BLaER1 (cell line): ENCODE measurements around the gene SNAPC4.

Experiments used
- H3K27ac ChIP-seq: shearing (Covaris generic); formaldehyde crosslinking; 2 replicates; pipeline ENCODE4 v1.8.1; 2022
- H3K27me3 ChIP-seq: shearing (Covaris generic); formaldehyde crosslinking; 2 replicates; pipeline ENCODE4 v1.8.1; 2022
- H3K36me3 ChIP-seq: shearing (Covaris generic); formaldehyde crosslinking; 2 replicates; pipeline ENCODE4 v1.8.1; 2022
- H3K4me1 ChIP-seq: shearing (Covaris generic); formaldehyde crosslinking; 2 replicates; pipeline ENCODE4 v1.8.1; 2022
- H3K4me2 ChIP-seq: shearing (Covaris generic); formaldehyde crosslinking; 2 replicates; pipeline ENCODE4 v1.8.1; 2022
- H3K4me3 ChIP-seq: shearing (Covaris generic); formaldehyde crosslinking; 2 replicates; pipeline ENCODE4 v1.8.1; 2022
- H3K9ac ChIP-seq: shearing (Covaris generic); formaldehyde crosslinking; 2 replicates; pipeline ENCODE4 v1.8.1; 2022
- H3K9me3 ChIP-seq: shearing (Covaris generic); formaldehyde crosslinking; 2 replicates; pipeline ENCODE4 v1.8.1; 2022
- H4K20me1 ChIP-seq: shearing (Covaris generic); formaldehyde crosslinking; 2 replicates; pipeline ENCODE4 v1.8.1; 2022
- Cebpa-rat ChIP-seq: shearing (Covaris generic); IDR thresholded peaks from 2 replicates; pipeline ENCODE4 v1.8.1; 2022

SNAPC4 gene

DNA sequence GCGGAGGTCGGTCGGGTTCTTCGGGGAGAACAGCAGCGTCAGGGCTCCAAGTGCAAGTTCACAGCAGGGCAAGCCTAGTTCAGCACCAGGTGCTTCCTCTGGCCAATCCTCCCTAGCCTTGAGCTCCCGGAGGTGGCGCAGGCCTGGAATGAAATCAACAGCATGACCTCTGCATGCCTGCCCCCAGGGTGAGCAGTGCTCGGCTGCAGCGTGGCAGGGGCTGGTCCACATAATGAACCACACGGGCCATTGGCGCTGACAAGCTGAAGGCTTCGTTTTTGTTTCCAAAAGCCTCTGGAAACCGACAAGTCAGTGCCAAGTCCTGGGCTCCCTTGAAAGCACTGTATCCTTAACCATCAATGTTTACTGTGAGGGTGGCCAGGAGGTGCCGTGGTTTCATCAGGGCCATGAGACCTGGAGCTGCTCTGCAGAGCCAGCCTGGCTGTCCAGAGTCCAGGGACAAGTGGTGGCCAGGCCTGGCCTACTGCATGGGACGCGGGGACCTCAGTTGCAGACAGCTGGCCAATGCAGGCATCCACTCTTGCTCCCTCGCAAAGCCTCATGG is 41.8 kb upstream of the SNAPC4 start:
- no peak for TF ChIP-seq Cebpa-rat
- Histone ChIP-seq H3K27ac (peak overlapping the region; percentile 76), H3K27me3 (no peaks in the 10 kb centered on the region), H3K4me3 (0 out of 2 replicates have a peak overlapping the region, but pooled peaks have one; percentile 21), H3K36me3 (peaks cover 46% of the 10 kb centered on the region), H3K4me1 (peaks cover 79% of the 10 kb centered on the region), H3K9ac (peak overlapping the region; percentile 95; the same call in 1 of the 2 replicates), H3K9me3 (no peaks in the 10 kb centered on the region), H3K4me2 (peak overlapping the region; percentile 96), H4K20me1 (peaks cover 91% of the 10 kb centered on the region)

DNA sequence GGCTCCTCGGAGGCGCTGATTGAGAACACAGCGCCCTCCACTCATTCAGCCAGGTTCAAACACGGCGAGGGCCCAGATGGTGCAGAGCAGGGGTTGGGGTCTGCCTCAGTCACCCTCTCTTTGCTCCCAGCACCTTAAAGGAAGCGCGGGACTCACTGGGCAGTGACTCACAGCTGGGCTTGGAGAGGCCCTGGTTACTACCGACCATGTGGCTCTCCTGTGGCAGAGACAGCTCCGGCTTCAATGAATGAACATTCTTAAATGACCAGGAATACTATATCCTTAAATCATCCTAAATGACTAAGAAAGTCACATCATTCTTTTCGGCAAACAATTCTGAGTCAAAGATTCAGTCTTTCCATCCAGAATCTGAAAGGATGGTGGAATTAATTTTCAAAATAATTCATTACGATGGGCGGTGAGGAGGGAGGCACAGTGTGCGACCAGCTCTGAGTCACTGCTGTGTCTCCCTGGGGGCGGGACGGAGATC is 41.3 kb upstream of the SNAPC4 start:
- TF ChIP-seq Cebpa-rat, result no peak
- no peaks in the 10 kb centered on the region for H3K9me3 ChIP-seq
- H3K36me3 ChIP-seq, result peaks cover 47% of the 10 kb centered on the region
- peaks cover 79% of the 10 kb centered on the region for H3K4me1 ChIP-seq
- H3K9ac ChIP-seq, result peak overlapping the region; percentile 95
- peaks cover 91% of the 10 kb centered on the region for H4K20me1 ChIP-seq
- H3K27me3 ChIP-seq, result no peaks in the 10 kb centered on the region
- H3K4me3 ChIP-seq, result 0 out of 2 replicates have a peak overlapping the region, but pooled peaks have one; percentile 21
- peak overlapping the region; percentile 96 for H3K4me2 ChIP-seq
- peak overlapping the region; percentile 92 for H3K27ac ChIP-seq

DNA sequence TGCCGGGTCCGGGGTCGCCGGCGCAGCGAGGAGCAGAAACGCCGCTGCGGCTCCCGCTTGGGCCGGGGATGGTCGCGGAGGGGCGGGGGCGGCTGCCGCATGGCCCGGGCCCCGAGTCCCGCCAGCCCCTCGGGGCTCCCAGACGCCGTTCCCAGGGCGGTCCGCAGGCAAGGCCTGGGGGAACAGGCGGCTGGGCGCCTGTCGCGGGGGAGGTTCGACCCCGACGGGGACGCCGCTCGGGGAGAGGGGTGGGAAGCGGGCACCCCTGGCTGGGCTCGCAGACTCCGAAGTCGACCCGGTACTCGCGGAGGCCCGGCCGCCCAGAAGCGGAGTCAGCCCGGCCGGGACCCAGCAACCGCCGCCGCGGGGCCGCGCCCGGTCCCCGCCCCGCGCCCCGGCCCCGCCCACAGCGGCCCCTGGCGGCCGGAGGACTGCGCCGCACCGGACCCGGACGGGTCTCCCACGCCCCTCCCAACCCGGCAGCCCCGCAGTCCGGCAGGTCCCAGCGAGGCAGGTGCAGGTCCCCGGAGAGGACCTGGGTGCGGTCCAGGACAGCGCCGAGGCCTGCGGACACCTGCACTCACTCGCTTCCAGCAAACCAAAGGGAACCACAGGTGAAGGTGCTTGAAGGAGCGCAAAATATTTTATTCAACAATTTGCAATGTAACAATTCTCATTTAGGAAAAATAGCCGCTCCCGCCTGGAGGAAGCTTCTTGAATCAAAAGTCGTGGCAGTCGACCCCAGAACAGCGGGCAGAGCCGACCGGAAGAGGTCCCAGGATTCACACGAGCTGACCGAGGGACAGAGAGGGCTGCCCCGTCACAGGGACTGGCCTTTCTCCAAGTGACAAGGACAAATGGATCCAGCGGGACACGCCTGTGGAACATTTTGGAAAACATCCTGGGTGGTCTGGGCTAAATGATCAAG is 39.8 kb upstream of the SNAPC4 start, which contains the start of gene INPP5E:
Gene INPP5E (minus strand): TSS at position 365 of the 928 bp plus-strand sequence. CDS start 426 bp downstream, outside the sequence.
- Histone ChIP-seq H3K27me3 (no peaks in the 10 kb centered on the region), H3K9ac (peak within 1 kb of the TSS; percentile 95), H3K4me1 (peaks cover 73% of the 10 kb centered on the region), H3K4me3 (peak within 1 kb of the TSS; percentile 96), H3K9me3 (no peaks in the 10 kb centered on the region), H4K20me1 (peaks cover 91% of the 10 kb centered on the region), H3K4me2 (peak within 1 kb of the TSS; percentile 96), H3K36me3 (peaks cover 47% of the 10 kb centered on the region), H3K27ac (peak within 1 kb of the TSS; percentile 92)
- no peak for TF ChIP-seq Cebpa-rat

GRCh38 chr9:136438548-136439480 is 38.8 kb upstream of the SNAPC4 start:
- H3K9me3 ChIP-seq, result no peaks in the 10 kb centered on the region
- H3K4me1 ChIP-seq, result peaks cover 69% of the 10 kb centered on the region
- peaks cover 47% of the 10 kb centered on the region for H3K36me3 ChIP-seq
- peak overlapping the region; percentile 96 for H3K4me3 ChIP-seq
- H3K4me2 ChIP-seq, result peak overlapping the region; percentile 96
- peak overlapping the region; percentile 95 for H3K9ac ChIP-seq
- TF ChIP-seq Cebpa-rat, result no peak
- H4K20me1 ChIP-seq, result peaks cover 91% of the 10 kb centered on the region
- peak overlapping the region; percentile 92 for H3K27ac ChIP-seq
- no peaks in the 10 kb centered on the region for H3K27me3 ChIP-seq

GRCh38 chr9:136437839-136438547 is 38.0 kb upstream of the SNAPC4 start:
- peak overlapping the region; percentile 96 for H3K4me2 ChIP-seq
- H3K9ac ChIP-seq, result peak overlapping the region; percentile 95
- H3K4me3 ChIP-seq, result peak overlapping the region; percentile 96
- H3K36me3 ChIP-seq, result peaks cover 47% of the 10 kb centered on the region
- H3K9me3 ChIP-seq, result no peaks in the 10 kb centered on the region
- TF ChIP-seq Cebpa-rat, result no peak
- peaks cover 60% of the 10 kb centered on the region for H3K4me1 ChIP-seq
- no peaks in the 10 kb centered on the region for H3K27me3 ChIP-seq
- peak overlapping the region; percentile 92 for H3K27ac ChIP-seq
- peaks cover 91% of the 10 kb centered on the region for H4K20me1 ChIP-seq

DNA sequence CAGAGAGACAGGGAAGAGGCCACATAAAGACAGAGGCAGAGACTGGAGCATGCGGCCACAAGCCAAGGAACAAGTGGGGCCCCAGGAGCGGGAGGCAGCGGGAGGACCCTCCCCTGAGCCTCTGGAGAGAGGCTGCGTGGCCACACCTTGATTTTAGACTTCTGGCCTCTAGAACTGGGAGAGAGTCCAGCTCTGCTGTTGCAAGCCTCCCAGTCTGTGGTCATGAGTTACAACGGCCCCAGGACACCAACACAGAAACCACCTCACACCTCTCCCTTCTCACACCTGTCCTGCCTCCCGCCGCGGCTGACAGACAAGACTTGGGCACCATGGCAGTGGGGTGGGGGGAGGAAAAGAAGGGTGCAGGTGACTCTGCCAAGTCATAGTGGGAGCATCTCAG is 37.5 kb upstream of the SNAPC4 start:
- Histone ChIP-seq H3K27me3 (no peaks in the 10 kb centered on the region), H3K4me1 (peaks cover 55% of the 10 kb centered on the region), H3K4me3 (peak overlapping the region; percentile 96), H3K4me2 (peak overlapping the region; percentile 96), H3K9me3 (no peaks in the 10 kb centered on the region), H3K9ac (peak overlapping the region; percentile 95), H3K36me3 (peaks cover 47% of the 10 kb centered on the region), H4K20me1 (peaks cover 91% of the 10 kb centered on the region), H3K27ac (peak overlapping the region; percentile 7; the same call in 1 of the 2 replicates)
- no peak for TF ChIP-seq Cebpa-rat

DNA sequence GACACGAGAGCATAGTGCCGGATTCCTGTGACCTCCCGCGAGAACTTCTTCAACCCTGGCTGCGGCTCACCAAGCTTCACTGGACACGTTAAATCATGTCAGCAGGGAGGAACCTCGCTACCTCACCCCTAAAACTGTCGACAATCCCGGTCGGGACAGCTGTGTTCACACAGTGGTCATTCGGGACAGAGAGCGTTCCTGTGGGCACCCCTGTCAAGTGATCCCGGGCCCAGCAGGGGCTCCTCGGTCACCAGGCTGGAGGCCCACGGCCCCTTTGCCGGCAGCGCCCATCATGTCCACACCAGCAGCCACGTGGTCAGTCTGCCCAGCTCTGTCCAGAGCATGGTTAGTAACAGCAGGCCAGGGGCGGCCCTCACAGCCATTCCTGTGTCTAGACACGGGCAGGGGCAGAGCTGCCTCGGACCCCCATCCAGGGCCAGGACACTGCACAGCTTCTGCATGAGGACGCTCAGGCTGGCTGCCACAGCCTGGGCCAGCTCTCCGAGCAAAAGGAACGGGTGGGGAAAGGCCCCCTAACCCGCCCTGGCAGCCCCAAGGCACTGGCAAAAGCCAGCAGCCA is 36.2 kb upstream of the SNAPC4 start:
- Histone ChIP-seq H3K9me3 (no peaks in the 10 kb centered on the region), H3K4me2 (peak overlapping the region; percentile 96), H3K36me3 (peaks cover 55% of the 10 kb centered on the region), H4K20me1 (peaks cover 86% of the 10 kb centered on the region), H3K4me3 (no peak overlapping the region), H3K27me3 (no peaks in the 10 kb centered on the region), H3K9ac (no peak overlapping the region), H3K27ac (no peak overlapping the region), H3K4me1 (peaks cover 42% of the 10 kb centered on the region)
- no peak for TF ChIP-seq Cebpa-rat

DNA sequence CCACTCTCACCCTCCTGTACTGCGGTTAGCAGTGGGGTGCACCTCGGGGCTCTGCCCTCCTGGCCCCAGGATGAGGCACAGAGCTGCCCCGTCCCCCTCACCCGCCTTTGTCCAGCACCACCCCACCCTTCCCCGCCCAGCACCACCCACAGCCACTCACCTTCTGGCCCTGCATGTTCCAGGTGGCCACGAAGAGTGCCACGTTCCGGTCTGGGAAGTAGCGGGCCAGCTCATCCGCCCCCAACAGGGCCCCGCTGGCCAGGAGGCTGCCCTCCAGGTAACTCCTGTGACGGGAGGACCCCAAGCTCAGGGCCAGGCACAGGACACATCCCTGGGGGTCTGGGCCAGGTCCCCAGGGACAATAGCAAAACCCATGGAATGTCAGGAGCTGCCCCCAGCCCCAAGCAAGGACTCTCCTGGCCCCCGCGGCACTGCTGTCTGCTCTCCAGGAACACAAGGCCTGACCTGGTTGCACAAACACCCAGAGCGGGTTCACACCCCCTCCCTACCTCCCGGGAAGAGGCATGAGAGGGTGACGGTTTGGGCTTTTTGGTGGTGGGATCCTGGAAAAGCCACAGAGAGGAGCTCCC is 34.7 kb upstream of the SNAPC4 start:
- Histone ChIP-seq H3K4me1 (peaks cover 27% of the 10 kb centered on the region), H3K4me2 (no peak overlapping the region), H3K9me3 (no peaks in the 10 kb centered on the region), H3K36me3 (peaks cover 68% of the 10 kb centered on the region), H3K27ac (no peak overlapping the region), H3K4me3 (no peak overlapping the region), H3K27me3 (no peaks in the 10 kb centered on the region), H3K9ac (no peak overlapping the region), H4K20me1 (peaks cover 84% of the 10 kb centered on the region)
- TF ChIP-seq Cebpa-rat, result no peak
